ENCODE results near the gene LYPLA2. TPM values are rescaled to one million over a fixed set of nuclear protein-coding genes. Genes with fewer than 3 reads are reported as not detected.

Gene LYPLA2
- total RNA-seq (2014; rRNA removed; shearing (Covaris generic)) = 99.8 and 119 TPM in 2 replicates

DNA sequence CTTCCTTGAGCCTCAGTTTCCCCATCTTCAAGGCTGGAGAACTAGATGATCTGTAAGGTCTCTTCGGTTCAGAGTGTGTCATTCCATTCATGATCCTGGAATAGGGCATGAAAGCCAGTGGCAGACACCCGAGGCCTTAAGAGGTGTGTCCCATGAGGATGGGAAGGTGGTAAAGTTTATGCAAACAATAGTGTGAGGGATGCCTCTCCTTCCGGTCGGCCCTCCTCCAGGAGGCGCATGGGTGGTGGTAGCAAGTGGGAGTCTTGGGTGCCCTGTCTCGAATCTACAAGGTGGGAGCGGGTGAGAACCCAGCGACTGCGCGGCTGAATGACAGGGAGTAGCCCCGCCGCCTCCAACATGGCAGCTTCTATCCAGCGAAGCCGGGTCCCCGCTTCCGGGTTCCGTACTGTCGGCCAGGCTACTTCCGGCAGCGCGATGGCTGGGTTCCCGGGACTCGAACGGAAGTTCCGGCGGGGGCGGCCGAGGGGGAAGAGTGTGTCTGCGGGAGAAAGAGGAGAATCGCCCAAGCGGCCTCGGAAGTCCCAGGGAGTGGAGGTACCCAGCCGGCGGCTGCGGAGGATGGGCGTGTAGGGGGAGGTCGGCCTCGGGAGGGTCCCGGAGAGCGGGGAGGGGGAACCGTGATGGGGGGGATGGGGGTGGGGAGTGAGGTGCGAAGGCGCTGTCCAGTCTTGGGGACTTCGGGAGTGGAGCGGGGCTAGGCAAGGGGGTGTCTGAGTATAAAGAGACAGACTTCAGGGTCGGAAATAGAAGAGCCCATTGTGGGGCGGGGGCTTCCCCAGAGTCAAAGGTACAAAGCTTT, at the start of gene LYPLA2:
Gene LYPLA2, plus strand, starts transcription at position 450 of the 820 bp plus-strand sequence. CDS start 1,538 bp downstream, outside the sequence.
- peak; percentile 94 for DNase-seq (ENCODE audit: low spot score)
- in situ Hi-C loops (cut with HindIII; ENCODE audit: low sequenced_read_pairs) = no loop called here

DNA sequence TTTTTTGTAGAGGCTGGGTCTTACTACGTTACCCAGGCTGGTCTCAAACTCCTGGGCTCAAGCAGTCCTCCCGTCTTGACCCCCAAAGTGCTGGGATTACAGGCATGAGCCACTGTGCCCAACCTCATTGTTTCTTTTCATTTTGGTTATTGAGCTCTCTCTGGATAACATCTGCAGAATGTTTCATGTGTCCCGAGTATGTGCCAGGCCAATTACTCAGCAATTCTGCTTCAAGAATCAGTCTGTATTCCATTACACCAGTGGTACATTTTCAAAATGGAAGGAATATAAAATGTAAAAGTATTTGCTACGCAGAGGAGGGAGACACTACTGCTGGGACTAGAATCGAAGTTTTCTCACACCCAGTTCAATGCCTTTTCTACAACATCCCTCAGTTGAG, 49.3 kb upstream of the LYPLA2 start:
- DNase-seq (ENCODE audit: low spot score) = no peak
- in situ Hi-C loops (cut with HindIII; ENCODE audit: low sequenced_read_pairs) = no loop called here

DNA sequence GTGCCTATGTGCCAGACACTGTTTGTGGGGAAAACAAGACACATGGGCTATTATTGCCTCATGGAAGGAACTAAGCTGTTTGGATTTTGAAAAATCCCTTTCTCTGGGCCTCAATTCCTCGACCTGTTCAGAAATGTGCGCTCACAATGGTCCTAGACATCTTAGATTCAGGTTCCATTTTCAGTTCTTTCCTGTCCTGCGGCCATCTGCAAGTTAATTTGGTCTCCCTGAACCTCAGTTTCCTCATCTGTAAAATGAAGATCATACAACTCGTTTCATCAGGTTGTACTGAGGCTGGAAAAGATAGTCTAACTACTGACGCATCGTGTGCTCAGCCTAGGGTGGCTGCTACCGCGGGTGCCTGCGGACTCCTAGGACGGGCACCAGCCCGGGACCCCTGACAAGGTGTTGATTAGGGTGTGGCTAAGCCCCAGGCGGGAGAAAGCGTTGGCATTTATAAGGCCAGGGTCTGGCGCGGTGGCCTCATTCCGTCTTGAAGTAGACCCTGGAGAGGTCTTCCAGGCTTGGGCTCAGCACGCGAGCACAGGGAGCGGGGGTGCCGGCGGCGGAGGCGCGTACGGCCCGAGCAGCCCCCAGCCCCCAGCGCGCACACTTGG, 48.2 kb upstream of the LYPLA2 start:
- in situ Hi-C loops (cut with HindIII; ENCODE audit: low sequenced_read_pairs) = no loop called here
- no peak for DNase-seq (ENCODE audit: low spot score)

DNA sequence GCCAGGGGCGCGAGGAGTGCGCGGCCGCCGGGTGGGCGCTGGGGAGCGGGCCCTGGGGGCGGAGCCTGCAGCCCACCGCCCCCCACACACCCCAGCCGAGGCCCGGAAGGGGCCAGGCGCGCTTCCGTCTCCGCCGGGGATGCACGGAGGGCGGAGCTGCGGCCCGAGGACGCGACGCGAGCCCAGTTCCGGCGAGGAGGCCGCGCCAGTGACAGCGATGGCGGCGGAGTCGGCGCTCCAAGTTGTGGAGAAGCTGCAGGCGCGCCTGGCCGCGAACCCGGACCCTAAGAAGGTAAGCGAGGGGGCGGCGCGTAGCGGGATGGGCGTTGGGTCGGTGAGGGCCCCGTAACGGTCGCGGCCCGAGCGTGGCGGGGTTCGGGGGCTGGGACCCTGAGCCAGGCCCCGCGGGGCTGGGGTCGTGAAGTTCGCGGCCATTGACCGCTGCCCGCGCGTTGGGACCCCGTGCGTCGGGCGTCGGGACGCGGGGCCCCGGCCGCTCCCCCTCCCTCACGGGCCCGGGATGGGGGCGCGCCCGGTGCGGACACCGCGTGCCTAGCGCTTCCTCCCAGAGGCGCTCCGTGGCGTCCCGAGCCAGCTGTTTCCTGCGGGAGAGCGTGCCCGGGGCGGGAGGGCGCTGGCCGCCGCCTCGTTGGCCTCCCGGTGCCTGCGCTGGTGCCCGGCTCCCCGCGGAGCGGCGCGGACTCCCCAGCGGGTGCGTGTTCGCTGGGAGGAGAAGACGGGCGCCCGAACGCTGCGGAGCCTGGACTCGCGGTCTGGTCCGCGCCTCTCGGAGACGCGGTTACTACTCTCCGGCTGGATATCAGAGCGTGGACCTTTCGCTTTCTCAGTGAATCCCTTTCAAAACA, 47.4 kb upstream of the LYPLA2 start, which contains the start of gene ELOA:
Gene ELOA, plus strand, starts transcription at position 185 of the 866 bp plus-strand sequence. Its CDS starts 33 bp downstream, at position 218.
- peak; percentile 71 for DNase-seq (ENCODE audit: low spot score)
- in situ Hi-C loops (cut with HindIII; ENCODE audit: low sequenced_read_pairs) = no loop called here

DNA sequence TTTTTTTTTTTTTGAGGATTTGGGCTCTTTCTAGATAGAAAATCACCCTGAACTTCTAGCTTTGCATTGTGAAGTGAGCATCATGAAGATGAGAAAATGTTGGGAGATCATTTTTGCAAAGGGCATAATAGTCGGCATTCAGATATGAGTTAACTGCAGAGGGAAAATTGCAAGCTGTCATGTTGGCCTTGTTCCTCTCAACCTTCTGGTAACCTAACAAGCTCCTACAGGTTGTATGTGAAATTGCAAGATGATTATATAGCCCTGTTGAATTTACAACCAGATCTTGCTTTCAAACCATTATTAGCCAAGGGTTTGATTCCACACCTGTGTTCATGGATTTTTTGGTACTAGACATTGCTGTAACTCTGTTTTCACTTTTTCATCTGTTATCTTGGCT, 45.4 kb upstream of the LYPLA2 start:
- in situ Hi-C loops (cut with HindIII; ENCODE audit: low sequenced_read_pairs) = no loop called here
- DNase-seq (ENCODE audit: low spot score) = peak; percentile 55

DNA sequence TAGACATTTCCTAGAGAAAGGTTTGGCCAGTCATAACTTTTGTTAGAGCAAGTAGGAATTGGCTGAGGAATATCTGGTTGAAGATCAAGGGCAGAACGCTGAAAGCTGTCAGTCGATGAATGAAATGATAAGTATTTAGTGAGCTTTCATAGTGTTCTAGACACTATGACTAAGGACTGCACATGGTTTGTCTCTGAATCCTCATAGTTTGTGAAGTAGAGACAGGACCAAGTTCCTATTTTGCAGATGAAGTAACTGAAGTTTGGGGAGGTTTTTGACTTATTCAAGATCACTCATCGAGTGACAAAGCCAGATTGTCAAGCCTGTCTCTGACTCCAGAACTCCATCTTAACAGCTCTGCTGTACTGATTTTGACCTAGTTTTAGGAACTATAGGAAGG, 42.9 kb upstream of the LYPLA2 start:
- DNase-seq (ENCODE audit: low spot score) = no peak
- in situ Hi-C loops (cut with HindIII; ENCODE audit: low sequenced_read_pairs) = no loop called here

DNA sequence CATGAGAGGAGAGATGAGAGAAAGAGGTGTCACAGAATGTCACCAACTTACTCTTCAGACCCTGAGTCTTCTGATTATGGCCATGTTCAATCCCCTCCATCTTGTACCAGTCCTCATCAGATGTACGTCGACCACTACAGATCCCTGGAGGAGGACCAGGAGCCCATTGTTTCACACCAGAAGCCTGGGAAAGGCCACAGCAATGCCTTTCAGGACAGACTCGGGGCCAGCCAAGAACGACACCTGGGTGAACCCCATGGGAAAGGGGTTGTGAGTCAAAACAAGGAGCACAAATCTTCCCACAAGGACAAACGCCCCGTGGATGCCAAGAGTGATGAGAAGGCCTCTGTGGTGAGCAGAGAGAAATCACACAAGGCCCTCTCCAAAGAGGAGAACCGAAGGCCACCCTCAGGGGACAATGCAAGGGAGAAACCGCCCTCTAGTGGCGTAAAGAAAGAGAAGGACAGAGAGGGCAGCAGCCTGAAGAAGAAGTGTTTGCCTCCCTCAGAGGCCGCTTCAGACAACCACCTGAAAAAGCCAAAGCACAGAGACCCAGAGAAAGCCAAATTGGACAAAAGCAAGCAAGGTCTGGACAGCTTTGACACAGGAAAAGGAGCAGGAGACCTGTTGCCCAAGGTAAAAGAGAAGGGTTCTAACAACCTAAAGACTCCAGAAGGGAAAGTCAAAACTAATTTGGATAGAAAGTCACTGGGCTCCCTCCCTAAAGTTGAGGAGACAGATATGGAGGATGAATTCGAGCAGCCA, 39.7 kb upstream of the LYPLA2 start:
- peak; percentile 41 for DNase-seq (ENCODE audit: low spot score)
- in situ Hi-C loops (cut with HindIII; ENCODE audit: low sequenced_read_pairs) = no loop called here

DNA sequence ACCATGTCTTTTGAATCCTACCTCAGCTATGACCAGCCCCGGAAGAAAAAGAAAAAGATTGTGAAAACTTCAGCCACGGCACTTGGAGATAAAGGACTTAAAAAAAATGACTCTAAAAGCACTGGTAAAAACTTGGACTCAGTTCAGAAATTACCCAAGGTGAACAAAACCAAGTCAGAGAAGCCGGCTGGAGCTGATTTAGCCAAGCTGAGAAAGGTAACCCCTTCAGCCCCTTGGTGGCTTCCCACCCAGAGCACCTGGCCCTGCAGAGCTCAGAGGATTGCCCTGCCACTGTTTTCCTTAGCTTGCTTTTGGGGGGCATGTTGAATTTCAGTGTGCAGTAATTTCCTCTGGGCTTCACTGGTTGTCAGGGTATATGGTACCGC, 39.1 kb upstream of the LYPLA2 start:
- in situ Hi-C loops (cut with HindIII; ENCODE audit: low sequenced_read_pairs) = no loop called here

DNA sequence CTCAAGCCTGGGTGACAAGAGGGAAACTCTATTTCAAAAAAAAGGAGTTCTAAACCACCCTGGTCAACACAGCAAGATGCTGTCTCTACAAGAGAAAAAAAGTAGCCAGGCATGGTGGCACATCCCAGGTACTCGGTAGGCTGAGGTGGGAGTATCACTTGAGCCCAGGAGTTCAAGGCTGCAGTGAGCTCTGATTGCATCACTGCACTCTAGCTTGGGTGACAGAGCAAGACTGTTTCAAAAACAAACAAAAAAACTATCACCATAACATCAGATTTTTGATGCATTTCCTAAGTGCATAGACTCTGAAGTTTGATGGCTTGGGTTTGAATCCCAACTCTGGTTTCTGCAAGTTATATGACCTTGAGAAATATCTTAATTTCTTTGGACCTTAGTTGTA, 38.0 kb upstream of the LYPLA2 start:
- DNase-seq (ENCODE audit: low spot score) = no peak
- in situ Hi-C loops (cut with HindIII; ENCODE audit: low sequenced_read_pairs) = no loop called here

More for the DNA sequence above, 39.1 kb upstream of the LYPLA2 start:
- no peak for DNase-seq (ENCODE audit: low spot score)

DNA sequence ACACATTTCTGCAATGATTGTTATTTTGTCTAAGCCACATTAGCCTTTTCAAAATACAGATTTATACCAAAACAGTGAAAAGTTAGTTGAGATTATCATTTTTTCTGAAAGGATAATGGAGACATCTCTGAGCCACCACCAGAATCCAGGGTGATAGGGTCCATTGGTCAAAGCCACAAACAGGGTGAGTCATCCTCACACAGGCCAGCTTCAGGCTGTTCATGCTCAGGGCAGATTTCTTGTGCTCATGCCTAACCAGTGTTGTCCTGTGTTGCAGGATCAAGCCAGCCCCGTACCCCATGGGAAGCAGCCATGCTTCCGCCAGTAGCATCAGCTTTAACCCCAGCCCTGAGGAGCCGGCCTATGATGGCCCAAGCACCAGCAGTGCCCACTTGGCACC, 34.3 kb upstream of the LYPLA2 start:
- no peak for DNase-seq (ENCODE audit: low spot score)
- in situ Hi-C loops (cut with HindIII; ENCODE audit: low sequenced_read_pairs) = no loop called here

DNA sequence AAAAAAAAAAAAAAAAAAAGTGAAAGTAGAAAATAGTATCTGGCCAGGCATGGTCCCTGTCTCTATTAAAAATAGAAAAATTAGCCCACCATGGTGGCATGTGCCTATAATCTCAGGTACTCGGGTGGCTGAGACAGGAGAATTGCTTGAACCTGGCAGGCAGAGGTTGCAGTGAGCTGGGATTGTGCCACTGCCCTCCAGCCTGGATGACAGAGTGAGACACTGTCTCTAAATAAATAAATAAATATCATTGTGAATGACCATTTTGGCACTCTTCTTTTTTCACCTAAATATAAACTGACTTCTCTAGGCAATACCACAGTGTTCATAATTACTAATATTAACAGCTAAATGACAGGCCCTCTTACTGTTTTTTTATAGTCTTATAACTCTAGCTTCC, 33.1 kb upstream of the LYPLA2 start:
- in situ Hi-C loops (cut with HindIII; ENCODE audit: low sequenced_read_pairs) = no loop called here
- DNase-seq (ENCODE audit: low spot score) = no peak

DNA sequence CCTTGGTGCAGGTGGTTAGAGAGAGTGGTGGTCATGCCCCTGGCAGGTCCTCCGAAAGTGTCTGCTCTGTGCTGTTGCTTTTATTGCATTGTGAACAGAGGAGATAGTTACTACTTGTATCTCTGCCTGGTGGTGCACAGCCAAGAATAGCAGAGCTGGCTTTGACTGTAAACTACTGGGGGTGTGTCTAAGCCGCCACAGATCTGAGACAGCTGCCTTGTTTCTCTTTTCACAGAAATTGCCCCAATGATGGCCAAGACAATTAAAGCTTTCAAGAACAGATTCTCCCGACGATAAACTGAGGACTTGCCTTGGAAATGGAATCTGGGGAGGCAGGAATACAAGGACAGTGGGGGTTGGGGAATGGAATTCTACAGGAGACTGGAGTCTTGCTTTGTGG, 31.7 kb upstream of the LYPLA2 start:
- in situ Hi-C loops (cut with HindIII; ENCODE audit: low sequenced_read_pairs) = no loop called here
- DNase-seq (ENCODE audit: low spot score) = no peak

DNA sequence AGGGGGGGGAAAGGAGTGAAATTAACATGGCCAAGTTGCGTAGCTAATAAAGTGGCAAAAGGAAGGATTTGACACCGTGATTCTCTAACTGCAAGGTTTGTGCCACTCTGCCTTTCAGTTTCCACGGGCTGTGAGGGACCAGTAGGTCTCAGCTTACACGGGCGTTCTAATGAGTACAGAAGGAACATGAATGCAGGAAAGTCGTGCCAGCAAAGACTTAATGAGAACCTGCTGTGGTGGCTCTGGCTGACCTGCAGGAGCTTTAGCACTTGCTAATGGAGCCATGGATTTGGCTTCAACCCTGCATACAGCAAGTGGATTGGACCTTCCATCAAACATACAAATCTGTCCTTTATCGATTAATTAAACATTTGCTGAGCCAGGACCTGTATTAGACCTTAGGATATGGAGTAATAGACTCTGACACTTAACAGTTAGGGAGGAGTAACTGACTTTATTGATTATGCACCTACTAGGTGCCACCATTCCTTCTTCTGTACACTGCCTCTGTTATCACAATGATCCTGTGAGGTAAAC, 27.8 kb upstream of the LYPLA2 start:
- DNase-seq (ENCODE audit: low spot score) = peak; percentile 28
- in situ Hi-C loops (cut with HindIII; ENCODE audit: low sequenced_read_pairs) = no loop called here

DNA sequence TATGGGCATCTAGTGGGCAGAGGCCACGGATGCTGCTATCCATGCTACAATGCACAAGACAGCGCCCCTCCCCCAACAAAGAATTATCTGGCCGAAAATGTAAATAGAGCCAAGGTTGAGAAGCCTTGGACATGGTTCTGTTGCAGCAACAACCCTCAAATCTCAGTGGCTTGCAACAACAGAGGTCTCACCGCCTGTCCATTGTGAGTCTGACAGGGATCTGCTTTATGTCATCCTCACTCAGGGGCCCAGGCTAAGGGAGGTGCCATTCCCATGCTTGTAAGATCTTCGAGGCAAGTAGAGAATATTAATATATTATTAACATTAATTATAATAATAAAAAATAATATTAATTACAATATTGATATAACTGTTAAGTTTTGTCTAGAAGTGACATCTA, 22.2 kb upstream of the LYPLA2 start:
- in situ Hi-C loops (cut with HindIII; ENCODE audit: low sequenced_read_pairs) = no loop called here
- DNase-seq (ENCODE audit: low spot score) = no peak

DNA sequence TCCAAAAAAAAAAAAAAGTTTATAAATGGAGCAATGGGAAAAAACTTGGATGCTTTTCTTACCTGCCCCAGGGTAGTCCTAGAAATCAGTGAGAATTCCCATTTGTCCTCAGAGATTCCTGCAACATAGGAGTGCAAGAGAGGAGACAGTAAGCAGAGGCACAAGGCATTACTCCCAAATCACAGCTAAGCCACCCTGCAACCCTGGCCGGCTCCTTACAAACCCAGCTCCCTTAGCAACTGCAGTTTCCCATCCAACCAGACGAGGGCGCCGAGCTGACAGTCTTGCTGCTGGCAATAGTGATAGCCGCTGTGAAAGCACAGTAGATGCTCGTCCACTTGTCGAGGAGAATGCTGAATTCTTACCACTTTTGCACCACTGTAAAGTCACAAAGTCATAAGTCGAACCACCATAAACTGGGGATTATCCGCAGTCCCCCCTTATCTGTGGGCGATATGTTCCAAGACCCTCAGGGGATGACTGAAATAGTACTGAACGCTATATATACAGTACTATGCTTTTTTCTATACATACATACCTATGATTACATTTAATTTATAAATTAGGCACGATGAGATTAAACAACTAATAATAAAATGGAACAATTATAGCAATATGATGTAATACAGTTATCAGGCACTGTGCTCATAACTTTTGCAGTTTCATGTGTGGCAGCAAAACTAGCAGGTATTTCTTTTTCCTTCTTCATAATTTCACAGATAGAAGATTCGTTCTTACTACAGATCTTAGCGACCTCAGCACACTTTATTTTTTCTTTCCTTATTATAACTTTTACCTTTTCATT, 18.7 kb upstream of the LYPLA2 start:
- in situ Hi-C loops (cut with HindIII; ENCODE audit: low sequenced_read_pairs) = no loop called here
- peak; percentile 90 for DNase-seq (ENCODE audit: low spot score)

DNA sequence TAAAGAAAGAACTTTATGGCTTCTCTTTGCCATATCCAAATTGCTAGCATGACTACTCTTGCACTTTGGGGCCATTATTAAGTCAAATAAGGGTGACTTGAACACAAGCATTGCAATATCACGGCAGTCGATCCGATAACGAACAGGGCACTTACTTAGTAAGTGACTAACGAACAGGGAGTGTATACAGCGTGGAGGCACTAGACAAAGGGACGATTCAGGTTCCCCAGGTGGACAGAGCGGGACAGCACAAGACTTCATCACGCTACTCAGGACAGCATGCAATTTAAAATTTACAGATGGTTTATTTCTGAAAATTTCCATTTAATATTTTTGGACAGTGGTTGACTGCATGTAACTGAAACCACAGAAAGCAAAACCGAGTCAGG, 18.1 kb upstream of the LYPLA2 start:
- in situ Hi-C loops (cut with HindIII; ENCODE audit: low sequenced_read_pairs) = no loop called here
- no peak for DNase-seq (ENCODE audit: low spot score)

DNA sequence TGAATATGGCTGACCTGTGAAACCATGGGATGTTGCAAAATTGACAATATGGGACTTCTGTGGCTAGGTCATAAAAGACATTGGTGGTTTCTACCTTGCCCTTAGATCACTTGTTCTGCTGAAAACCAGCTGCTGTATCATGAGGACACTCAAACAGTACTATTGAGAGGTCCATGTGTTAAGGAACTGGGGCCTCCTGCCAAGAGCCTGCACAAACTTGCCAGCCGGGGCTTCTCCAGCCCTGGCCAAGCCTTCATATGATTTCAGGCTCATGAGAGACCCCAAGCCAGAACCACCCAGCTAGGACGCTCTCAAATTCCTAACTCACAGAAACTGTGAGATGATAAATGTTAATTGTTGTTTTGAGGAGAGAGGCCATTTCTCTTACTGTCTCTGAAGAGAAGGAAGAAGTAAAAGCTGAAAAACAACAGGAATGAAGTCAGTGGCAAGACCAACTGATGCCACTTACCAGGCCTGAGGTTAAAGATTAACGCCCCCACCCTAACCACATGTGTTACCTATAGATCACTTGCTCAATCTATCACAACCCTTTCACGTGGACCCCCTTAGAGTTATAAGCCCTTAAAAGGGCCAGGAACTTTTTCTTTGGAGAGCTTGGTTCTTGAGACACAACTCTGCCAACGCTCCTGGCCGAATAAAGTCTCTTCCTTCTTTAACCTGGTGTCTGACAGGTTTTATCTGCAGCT, 16.6 kb upstream of the LYPLA2 start:
- in situ Hi-C loops (cut with HindIII; ENCODE audit: low sequenced_read_pairs) = no loop called here
- DNase-seq (ENCODE audit: low spot score) = no peak

DNA sequence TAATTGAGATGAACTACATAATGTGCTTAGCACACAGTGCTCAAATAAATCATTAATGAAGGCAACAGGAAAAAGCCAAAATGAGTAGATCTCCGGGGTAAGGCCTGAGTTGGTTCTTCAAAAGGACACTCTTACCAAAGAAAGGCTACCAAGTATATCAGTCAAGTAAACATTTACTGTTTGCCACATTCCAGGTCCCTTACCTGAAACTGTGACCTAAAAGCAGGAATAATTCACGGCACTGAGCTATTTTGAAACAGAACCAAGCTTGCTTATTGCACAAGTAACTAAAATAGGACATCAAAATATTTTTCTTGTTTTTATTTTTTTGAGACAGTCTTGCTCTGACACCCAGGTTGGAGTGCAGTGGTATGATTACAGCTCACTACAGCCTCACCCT, 14.7 kb upstream of the LYPLA2 start:
- no peak for DNase-seq (ENCODE audit: low spot score)
- in situ Hi-C loops (cut with HindIII; ENCODE audit: low sequenced_read_pairs) = no loop called here

Measured in G401 (cell line).